A549 (cell line): ENCODE results near the gene NR2C2AP.

ENCODE experiments used
- CTCF ChIP-seq: fragments of >200 bp; sonication (Bioruptor Twin); formaldehyde crosslinking; IDR thresholded peaks from 3 replicates; pipeline ENCODE4 v1.5.1; 2016
- EP300 ChIP-seq, 2 experiments: fragments of >200 bp; sonication (Bioruptor Twin); formaldehyde crosslinking; IDR thresholded peaks; 2 replicates in 1 of 2; 3 replicates in 1 of 2; pipeline ENCODE4 v1.6.1; 2016 to 2017
- RFX5 ChIP-seq: fragments of 450-650 bp; IDR thresholded peaks from 2 replicates; pipeline ENCODE4 v1.7.1; 2014; ENCODE audit warnings: antibody characterized with exemption, mild to moderate bottlenecking, moderate library complexity

GRCh38 chr19:19204181-19204580 lies 967 bp upstream of the NR2C2AP start:
- TF ChIP-seq CTCF (no peak), RFX5 (no peak), EP300 (IDR thresholded peaks at IDR 0.05) (no peak)
